Posterior cingulate gyrus (tissue), 11 donors: ENCODE measurements around the gene DOCK11.
"Not testable (repeated sequence)": the region's sequence is repeated elsewhere in the genome, so short reads cannot be mapped to it uniquely, and the experiment has no call there.

Experiments
- DNase-seq, 10 donors: peaks; one replicate each; pipeline versions ENCODE4 v3.0.0 to v3.0.0-alpha.2; 2020 to 2021; ENCODE audit warnings: mixed read lengths in 3 of 10
- intact Hi-C: fragments of 100-400 bp; cut with DNase I; formaldehyde crosslinking; loops from one replicate; pipeline ENCODE4 v1.15.1; 2023

The DOCK11 gene

GRCh38 chrX:118564498-118564897, 68.9 kb downstream of the DOCK11 start:
- DNase-seq: no peak
- intact Hi-C loops: no loop called here

DNA sequence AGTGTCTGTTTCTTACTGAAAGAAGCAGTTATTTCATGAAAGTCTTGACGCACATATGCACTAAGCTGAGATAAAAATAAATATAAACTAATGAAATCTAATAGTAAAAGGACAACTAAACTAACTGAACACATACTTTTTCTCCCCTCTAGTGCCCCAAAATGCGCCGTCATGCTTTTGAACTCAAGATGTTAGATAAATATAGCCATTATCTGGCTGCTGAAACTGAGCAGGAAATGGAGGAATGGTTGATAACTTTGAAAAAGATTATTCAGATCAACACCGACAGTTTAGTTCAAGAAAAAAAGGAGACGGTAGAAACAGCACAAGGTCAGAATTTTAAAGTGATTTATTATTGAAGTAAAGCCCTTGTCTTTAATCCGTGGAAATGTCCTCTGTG, 70.2 kb downstream of the DOCK11 start:
- no peak for DNase-seq
- intact Hi-C loops: no loop called here

- intact Hi-C loops: no loop called here
- no peak for DNase-seq
Observed at GRCh38 chrX:118566359-118566758, 70.7 kb downstream of the DOCK11 start.

DNA sequence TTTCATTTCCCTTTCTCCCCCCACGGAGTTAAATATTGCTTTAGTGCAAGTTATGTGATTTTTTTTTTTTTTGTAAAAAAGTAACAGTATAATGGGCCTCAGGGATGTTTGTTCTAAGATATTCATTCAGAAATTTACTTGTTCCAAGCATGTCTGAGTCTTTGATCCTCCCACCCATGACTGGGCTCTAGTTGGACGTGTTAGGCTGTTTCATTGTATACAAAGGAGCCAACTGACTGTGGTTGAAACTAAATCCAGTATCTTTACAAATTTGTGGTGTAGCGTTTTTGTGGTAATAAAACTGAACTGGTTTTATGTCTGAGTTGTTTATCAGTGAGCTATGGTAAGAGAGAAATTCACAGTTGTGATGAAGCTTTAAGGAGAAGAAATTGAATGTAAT, 74.1 kb downstream of the DOCK11 start:
- intact Hi-C loops: no loop called here
- no peak for DNase-seq

GRCh38 chrX:118570209-118570608, 74.6 kb downstream of the DOCK11 start:
- intact Hi-C loops: no loop called here
- DNase-seq: no peak

GRCh38 chrX:118571836-118572235, 76.2 kb downstream of the DOCK11 start:
- DNase-seq: no peak
- intact Hi-C loops: no loop called here

GRCh38 chrX:118574666-118575065, 79.1 kb downstream of the DOCK11 start:
- intact Hi-C loops: no loop called here
- DNase-seq: no peak

DNA sequence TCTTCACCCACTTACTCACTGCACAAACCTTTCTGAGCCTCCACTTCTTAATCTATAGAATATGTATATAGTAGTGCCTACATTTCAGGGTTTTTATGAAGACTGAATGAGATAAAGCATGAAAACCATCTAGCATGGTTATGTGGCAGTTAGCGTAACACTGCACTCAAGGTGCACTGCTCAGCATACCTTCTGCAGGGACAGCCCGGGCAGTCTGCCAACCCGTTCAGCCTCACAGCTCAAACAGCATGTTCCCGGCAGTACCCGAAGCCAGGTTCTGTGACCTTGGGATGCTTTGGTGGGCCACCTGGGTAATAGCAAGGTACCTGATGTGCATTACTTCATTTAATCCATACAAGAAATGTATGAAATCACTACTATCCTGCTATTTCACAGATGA, 81.4 kb downstream of the DOCK11 start:
- DNase-seq: peak in 1 of 10 donors; percentile 72
- intact Hi-C loops: no loop called here

- DNase-seq: no peak
- intact Hi-C loops: no loop called here
Observed at GRCh38 chrX:118579417-118579816, 83.8 kb downstream of the DOCK11 start.

- DNase-seq, intact Hi-C loops: not testable (repeated sequence)
Observed at GRCh38 chrX:118582926-118583325, 87.3 kb downstream of the DOCK11 start.

DNA sequence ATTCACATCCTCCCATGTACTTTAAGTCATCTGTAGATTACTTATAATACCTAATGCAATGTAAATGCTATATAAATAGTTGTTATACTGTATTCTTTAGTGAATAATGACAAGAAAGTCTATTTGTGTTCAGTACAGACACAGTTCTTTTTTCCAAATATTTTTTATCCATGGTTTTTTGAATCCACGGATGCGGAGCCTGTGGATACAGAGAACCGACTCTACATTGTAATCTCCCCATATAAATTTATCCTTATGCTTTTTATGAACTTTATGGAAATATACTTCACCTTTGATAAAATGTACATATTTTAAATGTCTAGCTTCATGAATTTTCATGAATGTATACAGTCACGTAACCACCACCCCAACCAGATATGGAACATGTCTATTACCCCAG, 88.2 kb downstream of the DOCK11 start:
- intact Hi-C loops: no loop called here

GRCh38 chrX:118585296-118585695, 89.7 kb downstream of the DOCK11 start:
- DNase-seq: no peak
- intact Hi-C loops: no loop called here

More for the DNA sequence above, 88.2 kb downstream of the DOCK11 start:
- no peak for DNase-seq

DNA sequence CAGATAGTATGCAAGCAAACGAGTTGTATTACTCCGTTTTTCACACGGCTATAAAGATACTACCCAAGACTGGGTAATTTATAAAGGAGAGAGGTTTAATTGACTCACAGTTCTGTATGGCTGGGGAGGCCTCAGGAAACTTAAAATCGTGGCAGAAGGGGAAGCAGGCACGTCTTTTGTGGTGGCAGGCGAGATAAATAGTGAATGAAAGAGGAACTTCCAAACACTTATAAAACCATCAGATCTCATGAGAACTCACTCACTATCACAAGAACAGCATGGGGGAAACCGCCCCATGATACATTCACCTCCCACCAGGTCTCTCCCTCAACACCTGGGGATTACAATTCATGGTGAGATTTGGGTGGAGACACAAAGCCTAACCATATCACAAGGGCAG, 90.6 kb downstream of the DOCK11 start:
- intact Hi-C loops, DNase-seq: not testable (repeated sequence)

DNA sequence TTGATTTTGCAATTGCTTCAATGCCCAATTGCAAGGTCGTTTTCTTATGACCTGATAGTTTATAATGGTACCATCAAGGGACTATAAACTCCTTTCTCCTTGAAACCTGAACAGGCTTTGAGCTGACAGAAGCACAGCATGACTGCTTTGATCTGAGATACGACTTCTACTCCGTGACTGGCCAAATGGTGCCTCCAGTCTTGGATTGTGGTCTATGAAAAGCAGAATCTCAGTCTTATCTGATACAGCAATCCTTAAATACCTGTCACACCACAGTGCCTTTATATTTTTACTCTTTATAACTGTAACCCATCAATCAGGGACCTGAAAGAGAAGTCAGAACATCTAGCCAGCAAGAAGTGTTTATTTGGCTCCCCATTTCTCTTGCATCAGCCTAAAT, 93.1 kb downstream of the DOCK11 start:
- intact Hi-C loops: no loop called here
- no peak for DNase-seq

GRCh38 chrX:118589227-118589626, 93.6 kb downstream of the DOCK11 start:
- intact Hi-C loops: no loop called here
- no peak for DNase-seq

- intact Hi-C loops: no loop called here
Observed at GRCh38 chrX:118593407-118593806, 97.8 kb downstream of the DOCK11 start.

GRCh38 chrX:118594697-118595420, 99.2 kb downstream of the DOCK11 start:
- no peak for DNase-seq
- intact Hi-C loops: no loop called here

More at GRCh38 chrX:118593407-118593806, 97.8 kb downstream of the DOCK11 start:
- no peak for DNase-seq

DNA sequence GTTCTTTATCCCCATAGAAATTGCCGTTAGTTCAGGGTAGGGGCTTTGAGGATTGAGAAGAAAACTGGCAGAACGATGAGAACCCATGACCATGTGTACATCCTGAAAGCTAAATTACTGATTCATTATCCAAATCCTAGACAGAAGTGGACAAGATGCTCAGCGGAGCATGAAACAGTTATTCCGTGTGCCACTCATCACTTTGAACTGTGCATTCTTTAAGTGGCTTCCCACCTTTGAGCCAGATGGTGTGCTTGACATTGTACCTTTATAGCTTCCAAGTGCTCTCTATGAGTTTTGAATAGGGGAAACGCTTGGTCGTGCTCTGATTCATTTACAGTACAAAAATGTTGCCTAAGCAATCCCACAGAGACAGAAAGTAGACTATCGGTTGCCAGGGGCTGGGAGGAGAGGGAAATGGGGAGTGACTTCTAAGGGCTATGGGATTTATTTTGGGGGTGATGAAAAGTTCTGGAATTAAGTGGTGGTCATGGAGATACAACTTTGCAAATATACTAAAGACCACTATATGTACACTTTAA, 100.0 kb downstream of the DOCK11 start:
- DNase-seq: no peak
- intact Hi-C loops: no loop called here

- DNase-seq: no peak
- intact Hi-C loops: no loop called here
Observed at GRCh38 chrX:118596390-118596789, 100.8 kb downstream of the DOCK11 start.

DNA sequence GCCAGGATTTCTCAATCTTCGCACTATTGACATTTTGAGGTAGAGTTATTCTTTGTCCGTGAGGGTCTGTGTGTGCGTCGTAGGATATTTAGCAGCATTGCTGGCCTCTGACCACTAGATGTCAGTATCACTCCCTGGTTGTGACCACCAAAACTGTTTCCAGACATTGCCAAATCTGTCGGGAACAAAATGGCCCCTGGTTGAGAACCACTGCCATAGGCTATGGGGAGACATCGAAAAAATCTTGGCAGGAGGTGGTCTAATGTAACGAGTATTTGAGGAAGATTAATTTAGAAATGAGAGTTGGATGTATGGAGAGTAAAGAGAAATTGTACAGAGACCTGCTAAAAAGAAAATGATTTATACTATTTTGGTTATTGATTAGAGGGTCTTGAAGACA, 108.4 kb downstream of the DOCK11 start:
- intact Hi-C loops: loop anchor here (2.0 to 5.0 kb wide), 2 partner anchors 203 to 257 kb away; partner anchors contain the start of gene WDR44
- peak in 7 of 10 donors; percentile 9 to 76 (median 41) for DNase-seq

- intact Hi-C loops: no loop called here
Observed at GRCh38 chrX:118612290-118612689, 116.7 kb downstream of the DOCK11 start.

GRCh38 chrX:118614150-118614549, 118.5 kb downstream of the DOCK11 start:
- intact Hi-C loops: no loop called here
- DNase-seq: no peak

More at GRCh38 chrX:118612290-118612689, 116.7 kb downstream of the DOCK11 start:
- no peak for DNase-seq
